HG02870 (cell line): Measurements from ENCODE around the gene LRRC72.
"Not testable (repeated sequence)": the region's sequence is repeated elsewhere in the genome, so short reads cannot be mapped to it uniquely, and the experiment has no call there.

Source experiments
- ATAC-seq: cut with Tn5 transposase; IDR thresholded peaks from one replicate; pipeline ENCODE4 v1.9.1; 2021; ENCODE audit warnings: mild to moderate bottlenecking, moderate library complexity; ENCODE audit not compliant: unreplicated experiment

Gene LRRC72

DNA sequence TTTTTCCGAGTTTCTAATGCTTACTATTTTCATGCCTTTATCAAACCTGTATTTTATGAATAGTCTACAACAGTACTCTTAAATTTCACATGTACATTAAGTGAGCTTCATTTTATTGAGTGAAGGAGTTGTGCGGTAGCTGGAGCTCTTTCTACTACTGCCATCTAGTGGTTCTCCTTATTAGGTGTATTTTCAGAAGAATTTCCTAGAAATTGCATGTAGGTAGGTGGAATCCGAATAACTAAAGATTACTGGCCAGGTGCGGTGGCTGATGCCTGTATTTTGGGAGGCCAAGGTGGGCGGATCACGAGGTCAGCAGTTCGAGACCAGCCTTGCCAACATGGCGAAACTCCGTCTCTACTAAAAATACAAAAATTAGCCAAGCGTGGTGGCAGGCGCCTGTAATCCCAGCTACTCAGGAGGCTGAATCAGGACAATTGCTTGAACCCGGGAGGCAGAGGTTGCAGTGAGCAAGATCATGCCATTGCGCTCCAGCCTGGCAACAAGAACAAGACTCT, 38.3 kb downstream of the LRRC72 start:
- ATAC-seq = peak; percentile 69

DNA sequence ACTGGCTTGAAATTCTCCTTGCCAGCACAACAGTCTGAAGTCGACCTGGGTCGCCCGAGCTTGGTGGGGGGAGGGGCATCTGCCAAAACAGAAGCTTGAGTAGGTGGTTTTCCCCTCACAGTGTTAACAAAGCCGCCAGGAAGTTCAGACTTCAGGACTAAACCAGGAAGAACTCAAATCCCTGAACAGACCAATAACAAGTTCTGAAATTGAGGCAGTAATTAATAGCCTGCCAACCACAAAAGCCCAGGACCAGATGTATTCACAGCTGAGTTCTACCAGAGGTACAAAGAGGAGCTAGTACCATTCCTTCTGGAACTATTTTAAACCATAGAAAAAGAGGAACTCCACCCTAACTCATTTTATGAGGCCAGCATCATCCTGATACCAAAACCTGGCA, 45.3 kb downstream of the LRRC72 start:
- no peak for ATAC-seq

DNA sequence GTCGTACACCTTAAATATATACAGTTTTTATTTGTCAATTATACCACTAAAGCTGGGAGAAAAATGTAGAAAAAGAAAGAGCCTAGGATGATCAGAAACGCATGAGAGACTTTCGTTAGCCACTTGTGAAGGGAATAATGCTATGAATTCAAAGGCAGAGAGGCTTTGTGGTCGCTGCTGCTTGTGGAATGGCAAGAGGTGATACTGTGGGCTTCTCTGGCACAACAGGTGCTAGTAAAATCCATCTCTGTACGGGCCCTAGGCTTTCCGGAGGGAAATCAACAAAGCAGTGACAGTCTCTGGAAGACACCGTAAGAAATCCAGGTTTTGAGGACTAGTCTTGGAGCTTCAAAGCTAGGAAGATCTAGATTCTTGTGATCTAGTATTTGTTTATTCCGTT, 52.6 kb downstream of the LRRC72 start:
- ATAC-seq = no peak

DNA sequence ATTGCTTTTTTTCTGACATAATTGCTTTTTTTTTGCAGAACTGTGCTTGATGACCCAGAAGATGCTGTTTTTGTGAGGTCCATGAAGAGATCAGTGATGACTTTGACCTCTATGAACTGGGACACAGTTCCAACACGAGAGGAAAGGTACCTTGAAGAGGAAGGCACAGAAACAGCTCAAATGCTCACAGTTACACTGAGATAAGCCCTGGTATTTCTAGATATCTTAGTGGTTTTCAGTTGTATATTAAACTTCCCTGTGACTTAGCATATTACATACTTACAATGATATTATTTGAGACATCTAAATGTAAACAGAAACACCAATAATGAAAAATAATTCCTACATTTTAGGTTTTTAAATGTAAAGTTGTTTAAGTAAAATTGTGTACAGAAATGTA, 54.7 kb downstream of the LRRC72 start:
- no peak for ATAC-seq

DNA sequence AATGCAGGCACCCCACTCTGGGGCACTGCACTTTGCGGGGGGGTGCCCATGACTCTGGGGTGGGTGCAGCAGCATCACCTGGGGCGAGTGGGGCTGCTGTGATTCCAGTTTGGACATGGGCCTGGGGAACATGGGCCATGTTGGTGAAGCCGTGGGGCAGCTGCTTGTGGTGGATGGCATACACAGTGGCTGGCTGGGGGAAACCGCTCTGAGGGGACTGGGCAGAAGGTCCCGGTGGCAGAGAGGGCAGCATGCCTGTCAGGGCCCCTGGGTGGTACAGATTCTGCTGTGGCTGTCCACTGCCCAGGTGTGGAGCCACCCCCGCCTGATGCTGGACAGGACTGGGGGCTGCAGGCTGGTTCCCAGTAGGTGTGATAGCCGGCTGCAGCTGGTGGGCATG, 57.2 kb downstream of the LRRC72 start:
- no peak for ATAC-seq

DNA sequence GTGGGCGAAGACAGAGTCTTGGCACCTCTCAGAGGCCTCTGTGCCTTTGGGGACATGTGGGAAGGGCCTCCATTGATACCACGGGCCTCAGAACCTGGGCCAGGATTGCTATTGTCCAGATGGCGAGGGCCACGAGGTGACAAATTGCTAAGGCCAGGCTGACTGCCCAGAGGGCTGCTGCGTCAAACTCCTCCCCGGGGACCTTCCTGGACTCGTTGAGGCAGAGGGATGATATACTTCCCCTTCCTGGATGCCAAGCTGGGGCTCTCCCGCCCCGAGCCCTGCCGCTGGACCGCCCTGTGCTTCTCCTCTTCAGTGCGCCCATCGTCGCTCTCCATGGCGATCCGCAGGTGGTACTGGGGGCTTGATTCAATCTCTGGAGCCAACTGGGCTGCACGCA, 58.9 kb downstream of the LRRC72 start:
- ATAC-seq = no peak

DNA sequence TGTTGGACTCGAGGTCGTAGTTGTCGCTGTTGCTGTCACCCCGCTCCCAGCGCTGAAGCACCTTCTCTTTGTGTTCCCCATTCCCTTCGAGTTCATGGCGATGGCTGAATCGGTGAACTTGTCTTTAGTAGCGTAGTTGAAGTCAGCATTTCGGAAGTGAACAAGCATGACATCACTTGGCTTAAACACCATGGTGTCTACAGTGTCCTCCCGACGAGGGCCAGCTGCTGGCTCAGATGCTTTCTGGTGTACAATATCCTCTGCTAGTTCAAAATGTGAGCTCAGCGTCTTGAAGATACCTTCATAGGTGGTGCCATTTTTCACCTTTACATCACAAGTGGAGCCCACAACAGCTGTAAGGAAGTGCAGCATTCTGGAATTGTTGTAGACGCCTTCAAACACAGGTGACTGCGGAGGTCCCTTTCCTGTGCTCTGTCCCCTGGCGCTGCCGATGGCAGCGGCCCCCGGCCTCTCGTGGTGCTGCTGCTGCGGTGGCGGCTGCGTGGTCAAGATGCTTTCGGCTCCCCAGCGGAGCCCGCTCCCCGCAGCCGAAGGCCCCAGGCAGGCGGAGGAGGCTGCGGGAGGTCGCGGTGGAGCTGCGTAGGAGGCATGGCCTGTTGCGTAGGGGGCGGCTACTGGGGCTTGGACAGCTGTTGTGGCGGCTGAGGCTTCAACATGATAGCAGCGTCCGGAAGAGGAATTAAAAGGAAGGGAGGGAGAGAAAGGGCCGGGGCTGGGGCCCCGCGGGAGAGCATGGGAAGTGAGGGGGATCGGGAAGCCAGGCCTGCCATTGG, 59.7 kb downstream of the LRRC72 start:
- no peak for ATAC-seq

DNA sequence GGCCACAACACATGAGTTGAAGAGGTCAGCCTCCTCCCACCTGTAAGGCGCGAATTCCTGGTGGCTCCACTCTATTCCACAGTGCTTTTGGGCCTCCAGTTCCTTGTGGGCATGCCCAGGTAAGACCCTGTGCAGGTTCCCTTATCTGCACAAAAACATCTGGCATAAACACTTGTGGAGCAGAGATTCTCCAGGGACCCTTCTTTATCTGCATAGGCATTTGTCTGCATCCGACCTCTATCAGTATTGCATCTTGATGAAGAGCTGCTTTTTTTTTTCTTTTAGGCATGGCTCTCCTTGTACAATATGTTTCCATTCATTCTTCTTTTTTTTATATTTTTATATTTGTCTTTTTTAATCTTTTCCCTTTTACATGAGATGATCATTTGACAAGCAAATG, 60.5 kb downstream of the LRRC72 start:
- no peak for ATAC-seq

DNA sequence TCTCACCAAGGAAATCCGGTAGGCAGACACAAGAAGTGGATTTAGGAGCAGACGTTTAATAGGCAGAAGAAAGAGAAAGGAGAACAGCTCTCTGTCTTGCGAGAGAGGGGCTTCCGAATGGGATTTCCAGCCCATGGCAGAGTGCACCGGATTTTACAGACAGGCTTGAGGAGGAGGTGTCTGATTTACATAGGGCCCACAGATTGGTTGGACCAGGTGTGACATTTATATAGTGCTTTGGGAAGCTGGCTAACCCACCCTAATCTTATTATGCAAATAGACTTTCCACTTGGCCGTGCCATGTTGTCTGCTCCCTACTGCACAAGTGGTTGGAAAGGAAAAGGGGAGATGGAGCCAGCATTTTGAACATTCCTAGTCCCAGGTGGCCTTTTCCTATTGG, 61.2 kb downstream of the LRRC72 start:
- no peak for ATAC-seq

DNA sequence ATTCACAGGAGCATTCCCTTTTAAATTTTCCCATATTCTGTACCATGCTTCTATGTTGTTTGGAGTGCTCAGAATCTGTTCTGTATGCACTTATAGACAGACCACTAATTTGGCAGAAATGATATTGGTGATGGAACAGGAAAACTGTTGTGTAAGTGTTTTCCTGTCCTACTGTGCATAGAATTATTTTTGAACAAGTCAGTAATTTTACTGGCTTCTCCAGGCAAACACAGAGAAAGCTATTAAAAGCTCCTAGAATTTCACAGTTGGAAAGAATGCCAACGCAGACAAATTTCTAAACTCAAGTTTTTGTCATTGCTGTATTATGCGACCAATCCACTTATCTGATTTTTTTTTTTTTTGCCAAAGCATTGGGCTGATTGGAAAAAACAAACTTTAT, 63.3 kb downstream of the LRRC72 start:
- ATAC-seq = no peak

DNA sequence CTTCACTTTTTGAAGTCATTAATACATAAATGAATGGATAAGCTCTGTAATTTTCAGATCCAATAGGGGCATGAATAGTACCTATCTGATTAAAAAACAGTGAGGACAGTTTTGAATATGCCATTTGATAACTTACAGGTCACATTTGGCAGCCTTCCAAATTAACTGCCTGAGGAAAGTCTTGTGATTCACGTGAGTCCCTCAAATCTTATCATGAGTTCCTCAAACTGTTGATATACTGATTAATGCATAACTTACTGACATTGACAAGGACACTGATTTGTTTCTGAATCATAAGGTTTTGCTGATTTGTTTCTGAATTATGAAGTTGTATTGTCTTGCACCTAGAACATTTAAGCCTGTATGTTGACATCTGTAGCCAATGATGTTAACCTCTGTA, 63.8 kb downstream of the LRRC72 start:
- ATAC-seq = no peak

DNA sequence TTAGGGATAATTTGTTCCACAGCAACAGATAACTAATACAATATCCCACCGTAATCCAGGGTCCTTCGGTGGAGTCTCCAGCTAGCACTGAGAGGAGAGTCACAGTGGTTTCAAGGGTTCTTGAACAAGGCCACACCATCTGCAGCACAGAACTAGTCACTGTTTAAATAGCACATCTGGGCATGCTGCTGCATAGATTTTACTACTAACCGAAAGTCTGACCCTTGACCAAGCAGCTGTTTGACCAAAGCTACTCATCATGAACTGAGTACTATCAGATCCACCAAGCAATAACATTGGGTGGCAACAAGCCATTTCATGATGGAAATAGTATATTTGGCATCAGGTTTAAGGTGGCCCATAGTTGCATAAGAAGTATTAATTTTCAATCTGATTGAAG, 65.8 kb downstream of the LRRC72 start:
- ATAC-seq = no peak

DNA sequence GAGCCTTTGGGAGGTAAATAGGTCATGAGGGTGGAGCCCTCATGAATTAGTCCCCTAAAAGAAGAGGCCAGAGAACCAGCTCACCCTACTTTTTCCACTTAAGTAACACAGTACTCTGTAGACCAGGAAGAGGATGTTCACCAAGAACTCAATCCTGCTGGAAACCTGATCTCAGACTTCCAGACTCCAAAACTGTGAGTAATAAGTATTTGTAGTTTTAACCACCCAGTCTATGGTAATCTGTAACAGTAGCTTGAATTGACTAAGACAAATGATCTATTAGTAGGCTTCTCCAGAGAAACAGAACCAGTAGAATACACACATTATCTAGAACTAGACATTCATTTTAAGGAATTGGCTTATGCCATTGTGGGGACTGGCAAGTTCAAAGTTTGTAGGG, 67.4 kb downstream of the LRRC72 start:
- ATAC-seq = no peak

DNA sequence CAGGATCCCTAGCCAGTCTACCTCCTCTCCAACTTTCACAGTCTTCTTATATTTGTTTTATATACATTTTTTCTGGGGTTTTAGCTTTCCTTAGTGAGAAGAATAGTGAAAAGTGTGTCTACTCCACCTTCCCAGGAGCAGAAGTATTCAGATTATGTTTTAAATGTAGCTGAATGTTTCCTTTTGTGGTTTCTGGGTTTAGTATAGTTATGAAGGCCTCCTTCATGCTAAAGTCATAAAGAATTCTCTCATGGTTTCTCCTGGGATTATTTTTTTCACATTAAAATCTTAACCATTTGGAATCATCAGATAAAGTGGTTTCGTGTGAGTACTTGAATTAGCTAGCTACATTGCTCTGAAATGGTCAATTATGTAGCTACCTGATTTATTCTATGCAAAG, 68.1 kb downstream of the LRRC72 start:
- ATAC-seq = no peak

DNA sequence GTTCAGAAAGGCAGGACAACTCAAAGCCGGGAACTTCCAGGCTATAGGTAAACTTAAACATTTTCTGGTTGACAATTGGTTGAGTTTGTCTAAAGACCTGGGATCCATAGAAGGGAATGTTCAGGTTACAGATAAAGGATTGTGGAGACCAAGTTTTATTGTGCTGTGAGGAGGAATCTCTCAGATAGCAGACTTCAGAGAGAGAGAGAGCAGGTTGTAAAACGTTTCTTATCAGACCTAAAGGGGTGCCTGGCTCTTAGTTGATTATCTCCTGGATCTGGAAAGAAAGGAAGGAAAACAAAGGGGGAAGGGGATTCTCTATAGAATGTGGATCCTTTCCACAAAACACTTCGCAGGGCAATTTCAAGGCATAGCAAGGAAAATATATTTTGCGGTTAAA, 69.0 kb downstream of the LRRC72 start:
- not testable (repeated sequence) for ATAC-seq

DNA sequence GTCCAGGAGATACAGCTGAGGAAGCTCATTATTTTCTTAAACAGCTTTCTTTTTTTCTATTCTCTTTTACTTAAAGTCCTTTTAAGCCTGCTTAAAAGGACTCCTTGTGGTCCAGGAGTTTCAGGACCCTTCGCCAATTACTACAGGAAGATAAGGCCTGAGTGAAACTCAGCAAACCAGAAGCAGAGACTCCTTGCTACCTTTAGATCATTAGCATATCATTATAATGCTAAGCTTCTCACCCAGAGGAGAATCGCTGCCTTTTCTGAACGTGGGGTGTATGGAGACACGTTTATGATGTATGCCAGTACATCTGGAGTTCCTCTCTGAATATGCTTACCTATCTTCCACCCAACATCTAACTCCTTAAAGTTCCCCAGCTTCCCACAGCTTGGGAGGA, 71.4 kb downstream of the LRRC72 start:
- no peak for ATAC-seq

DNA sequence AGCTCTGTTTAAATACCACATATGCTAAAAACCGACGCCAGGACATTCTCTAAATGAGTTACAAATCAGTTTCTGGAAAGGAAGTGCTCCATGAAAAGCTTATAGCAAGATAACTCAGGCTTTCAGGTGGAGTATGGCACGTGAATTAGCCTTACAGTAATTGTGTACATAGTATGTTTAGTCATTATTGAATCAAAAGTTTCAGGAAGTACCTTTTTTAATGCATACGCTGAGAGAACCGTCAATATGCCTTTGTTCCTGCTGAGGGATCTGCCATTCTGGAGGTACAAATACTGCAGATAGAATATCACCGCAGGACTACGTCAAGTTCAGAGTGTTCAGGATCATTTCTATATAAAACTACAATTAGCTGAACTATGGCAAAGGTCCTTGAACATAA, 73.2 kb downstream of the LRRC72 start:
- ATAC-seq = no peak

DNA sequence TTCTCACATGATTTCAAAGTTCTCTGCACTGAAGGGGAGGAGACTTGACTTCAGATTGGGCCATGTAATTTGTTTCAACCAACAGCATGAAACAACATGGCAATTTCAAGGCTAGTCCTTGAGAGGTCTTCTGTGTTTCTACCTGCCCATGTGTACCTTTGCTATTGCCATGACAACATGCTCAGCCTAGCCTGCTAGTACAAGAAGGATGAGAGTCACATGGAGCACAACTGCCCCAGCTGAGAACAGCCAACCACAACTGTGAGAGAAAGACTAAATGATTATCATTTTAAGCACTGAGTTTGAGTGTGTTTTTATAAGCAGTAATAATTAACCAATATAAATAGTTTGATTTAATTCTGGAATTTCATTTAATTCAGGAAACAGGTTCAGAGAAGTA, 77.0 kb downstream of the LRRC72 start:
- ATAC-seq = no peak

DNA sequence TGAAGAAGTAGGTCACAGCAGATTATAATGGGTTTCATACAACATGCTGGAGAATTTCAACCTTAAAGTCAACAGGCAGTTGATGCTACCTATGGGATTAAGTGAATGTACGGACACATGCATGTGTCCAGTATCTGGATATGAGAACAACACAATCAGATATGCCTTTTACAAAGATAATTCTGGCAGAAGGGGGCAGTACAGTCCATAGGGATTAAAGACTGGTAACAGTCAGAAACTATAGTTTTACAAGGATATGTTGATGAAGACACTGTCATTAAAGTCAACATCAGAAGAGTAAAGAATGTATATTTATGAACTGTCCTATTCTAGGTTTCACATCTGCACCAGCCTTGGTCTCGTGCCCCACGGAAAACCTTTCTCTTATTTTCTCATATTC, 77.4 kb downstream of the LRRC72 start:
- no peak for ATAC-seq

DNA sequence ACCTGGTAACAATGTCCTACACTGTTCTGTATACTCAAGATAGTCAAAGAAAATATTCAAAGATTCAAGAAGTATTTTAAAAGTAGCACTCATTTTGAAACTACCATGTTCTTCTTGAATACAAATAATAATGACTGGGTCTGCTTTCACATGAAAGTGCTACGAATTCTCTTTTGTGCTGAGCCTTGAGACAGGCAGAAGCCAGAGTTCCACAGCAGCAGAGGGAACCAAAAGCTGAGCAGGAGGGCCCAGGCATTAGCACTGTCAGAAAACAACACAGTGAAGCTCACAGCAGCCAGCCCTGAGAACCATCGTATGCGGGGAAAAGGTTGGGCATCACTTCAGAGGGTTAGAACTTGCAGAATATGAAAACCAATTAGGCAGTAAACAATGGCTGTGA, 80.1 kb downstream of the LRRC72 start:
- ATAC-seq = peak; percentile 54

DNA sequence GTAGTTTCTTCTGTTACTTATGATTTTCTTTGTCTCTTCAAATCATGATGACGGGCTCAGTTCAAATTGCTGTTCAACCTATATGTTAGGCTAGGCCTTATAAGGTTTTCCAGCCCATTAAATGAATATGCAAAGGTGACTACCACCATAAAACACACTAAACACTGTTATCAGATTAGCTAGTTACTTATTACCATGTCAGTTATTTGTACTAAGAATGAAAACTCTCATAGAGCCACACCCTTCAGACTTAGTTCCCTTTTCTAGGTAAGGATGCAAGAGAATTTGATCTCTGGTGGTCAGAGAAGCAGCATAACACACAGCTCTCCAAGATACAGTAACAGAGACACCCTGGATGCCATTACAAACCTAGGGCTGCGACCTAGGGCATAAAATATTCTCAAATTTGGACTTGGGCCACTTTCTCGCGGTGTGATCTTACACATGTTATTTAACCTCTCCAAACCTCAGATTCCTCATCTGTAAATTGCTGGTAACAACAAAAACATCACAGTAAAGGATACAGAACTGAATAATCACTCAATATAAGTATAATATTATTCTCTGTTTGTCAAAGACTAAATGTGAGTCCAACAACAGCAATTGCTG, 83.3 kb downstream of the LRRC72 start:
- ATAC-seq = peak; percentile 80

DNA sequence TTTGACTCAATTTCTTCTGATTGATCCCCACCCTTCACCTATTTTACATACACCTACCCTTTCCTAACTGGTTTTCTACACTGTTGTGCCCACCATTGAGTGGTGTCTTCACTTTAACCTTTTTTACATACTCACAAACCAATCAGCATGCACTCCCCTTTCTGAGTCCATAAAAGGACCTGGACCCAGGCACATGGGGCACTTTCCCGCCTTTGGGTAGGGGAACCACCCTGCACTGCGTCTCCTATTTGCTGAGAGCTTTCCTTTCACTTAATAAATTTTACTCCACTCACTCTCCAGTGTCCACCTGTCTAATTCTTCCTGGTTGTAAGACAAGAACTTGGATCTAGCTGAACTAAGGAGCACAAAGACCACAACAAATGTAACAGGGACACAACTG, 85.1 kb downstream of the LRRC72 start:
- no peak for ATAC-seq

DNA sequence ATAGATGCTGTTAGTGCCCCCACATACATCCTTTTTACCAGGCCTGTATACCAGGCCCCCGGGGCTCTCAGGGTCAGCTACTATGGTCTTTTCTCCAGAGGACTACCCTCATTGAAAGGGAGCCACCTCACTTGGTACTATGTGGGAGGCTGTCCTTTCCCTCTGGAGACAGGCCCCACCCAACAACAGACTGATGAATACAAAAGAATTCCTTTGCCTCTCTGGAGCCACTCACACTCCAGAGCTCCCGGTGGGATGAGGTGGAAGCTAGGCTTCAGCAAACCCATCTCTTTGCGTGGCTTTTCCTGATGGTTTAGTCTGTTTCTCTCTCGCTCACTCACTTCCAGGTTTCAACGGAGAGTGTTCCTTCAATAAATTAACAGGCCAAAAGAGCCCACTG, 88.6 kb downstream of the LRRC72 start:
- no peak for ATAC-seq
